ENCODE measurements around the gene FALEC. TPM values are rescaled to one million over a fixed set of nuclear protein-coding genes. Genes with fewer than 3 reads are reported as not detected.

Gene FALEC
- total and polyA plus RNA-seq, 9 of the 15 experiments (the other 6 are each of a cell fraction or from before 2014, with no cell fraction given), result 0.15 to 1.8 (median 0.53) TPM; not detected in 5

GRCh38 chr1:150579110-150579944 is 63.8 kb downstream of the FALEC start, which contains the start of gene MCL1 (continued):
- TF ChIP-seq TBP (optimal IDR thresholded peaks at IDR 0.05; ENCODE audit: low read depth, low read length) (peak; percentile 98), BCOR (IDR thresholded peaks at IDR 0.05) (0 out of 2 replicates have a peak, but pooled peaks have one; percentile 12), CBX1 (IDR thresholded peaks at IDR 0.05; ENCODE audit: low read depth) (peak; percentile 87), SMARCA5 (IDR thresholded peaks at IDR 0.05) (no peak), ZNF274 (IDR thresholded peaks at IDR 0.05; ENCODE audit: borderline replicate concordance, low read depth, low read length) (no peak), PHF20 (IDR thresholded peaks at IDR 0.05; ENCODE audit: partially characterized antibody) (peak; percentile 34), MBD2 (IDR thresholded peaks at IDR 0.05; ENCODE audit: borderline replicate concordance, low read depth) (peak; percentile 90), BDP1 (IDR thresholded peaks at IDR 0.05; ENCODE audit: insufficient read depth, insufficient read length) (no peak), MED1 (CRISPR knock-in tag; IDR thresholded peaks at IDR 0.05; ENCODE audit: borderline replicate concordance) (no peak), ZNF407 (IDR thresholded peaks at IDR 0.05; ENCODE audit: low read depth) (peak; percentile 63; the same call in 1 of the 2 replicates), ZNF41 (CRISPR knock-in tag; conservative IDR thresholded peaks at IDR 0.05) (no peak), DEAF1 (CRISPR knock-in tag; IDR thresholded peaks at IDR 0.05) (no peak), HDAC8 (tag; IDR thresholded peaks at IDR 0.05) (no peak), SNAPC5 (CRISPR knock-in tag; IDR thresholded peaks at IDR 0.05) (no peak), ZFP1 (CRISPR knock-in tag; IDR thresholded peaks at IDR 0.05) (0 out of 2 replicates have a peak, but pooled peaks have one; percentile 38), ZNF146 (CRISPR knock-in tag; IDR thresholded peaks at IDR 0.05; ENCODE audit: unreplicated experiment) (peak; percentile 11)

Measured in K562 (cell line).